ES-I3 (cell line): ENCODE data around the gene METRN.
"Not testable (repeated sequence)": the region's sequence is repeated elsewhere in the genome, so short reads cannot be mapped to it uniquely, and the experiment has no call there.

Experiments
- H3K36me3 ChIP-seq: 2 replicates; pipeline ENCODE4 v1.6.1; 2013; ENCODE audit warnings: mild to moderate bottlenecking, low read length, control low read depth, moderate library complexity; ENCODE audit not compliant: insufficient read depth
- H3K4me1 ChIP-seq: 2 replicates; pipeline ENCODE4 v1.6.1; 2013; ENCODE audit warnings: mild to moderate bottlenecking, control low read depth, low read length; ENCODE audit not compliant: insufficient read depth
- H3K9ac ChIP-seq: 2 replicates; pipeline ENCODE4 v1.6.1; 2013; ENCODE audit warnings: low read depth, mild to moderate bottlenecking, low read length, moderate library complexity
- H3K9me3 ChIP-seq: 2 replicates; pipeline ENCODE4 v1.6.1; 2013; ENCODE audit warnings: mild to moderate bottlenecking, low read length, moderate library complexity; ENCODE audit not compliant: control insufficient read depth, insufficient read depth

The METRN gene

DNA sequence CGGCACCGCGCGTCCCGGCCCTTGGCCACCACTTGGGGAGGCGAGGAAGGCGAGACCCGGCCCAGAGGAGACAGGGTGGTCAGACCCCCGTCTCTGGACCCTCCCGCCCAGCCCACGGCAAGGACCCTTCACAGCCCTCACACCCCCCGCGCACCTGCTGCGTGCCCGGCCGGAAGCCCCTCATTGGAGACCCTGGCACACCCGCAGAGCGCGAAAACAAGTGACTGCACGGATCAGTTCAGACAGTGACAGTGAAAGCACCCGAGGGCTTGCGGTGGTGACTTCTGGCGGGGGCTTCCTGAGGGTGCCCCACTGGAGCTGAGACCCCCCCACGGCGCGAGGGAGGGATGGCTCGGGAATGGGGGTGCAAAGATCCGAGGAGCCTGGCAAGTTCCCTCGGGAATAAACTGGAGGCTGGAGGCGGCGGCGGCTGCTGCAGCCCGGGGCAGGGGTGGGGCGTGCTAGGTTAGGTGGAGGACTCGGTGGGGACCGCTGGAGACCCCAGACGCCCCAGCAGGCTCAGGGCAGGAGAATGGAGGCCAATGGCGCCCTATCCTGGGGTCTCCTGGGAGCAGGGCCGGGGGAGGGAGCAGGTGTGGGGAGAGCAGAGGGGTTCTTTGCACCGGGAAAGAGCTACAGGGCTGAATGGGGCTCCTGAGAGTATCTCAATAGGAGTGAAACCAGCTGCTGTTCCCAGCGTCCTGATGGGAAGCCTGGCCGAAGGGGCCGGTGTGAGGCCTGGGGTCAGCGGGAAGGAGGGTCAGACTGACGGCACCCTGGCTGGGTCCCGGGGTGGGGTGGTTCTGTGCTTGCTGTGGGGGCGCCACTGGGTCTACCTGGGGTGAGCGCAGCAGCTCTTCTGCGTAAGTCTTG lies 8.5 kb upstream of the METRN start:
- Histone ChIP-seq H3K9me3 (no peaks in the 10 kb centered on the region), H3K9ac (peak overlapping the region; percentile 49; the same call in 1 of the 2 replicates), H3K4me1 (peaks cover 4% of the 10 kb centered on the region; the same call in 1 of the 2 replicates), H3K36me3 (no peaks in the 10 kb centered on the region)

DNA sequence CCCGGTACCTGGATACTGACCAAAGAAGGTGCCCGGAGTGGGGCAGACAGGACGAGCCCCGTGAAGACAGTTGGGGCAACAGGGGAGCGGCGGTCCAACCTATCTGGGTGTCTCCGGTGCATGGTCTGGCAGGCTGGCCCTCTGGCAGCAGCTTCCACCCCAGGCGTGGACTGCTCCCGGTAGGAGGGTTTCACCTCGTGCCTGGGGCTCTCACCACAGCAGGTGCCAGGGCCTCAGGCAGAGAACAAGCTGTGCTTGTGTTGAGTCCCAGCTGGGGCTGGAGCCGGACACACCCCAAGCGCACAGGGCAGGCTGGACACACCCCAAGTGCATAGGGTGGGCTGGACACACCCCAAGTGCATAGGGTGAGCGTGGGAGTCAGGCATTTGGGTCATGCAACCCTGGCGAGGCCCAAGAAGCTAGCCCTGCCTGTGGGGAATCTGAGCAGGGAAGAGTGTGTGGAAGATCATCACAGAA lies 7.8 kb upstream of the METRN start:
- Histone ChIP-seq H3K9ac (no peak overlapping the region), H3K36me3 (no peaks in the 10 kb centered on the region), H3K4me1 (peaks cover 4% of the 10 kb centered on the region; the same call in 1 of the 2 replicates), H3K9me3 (no peaks in the 10 kb centered on the region)

DNA sequence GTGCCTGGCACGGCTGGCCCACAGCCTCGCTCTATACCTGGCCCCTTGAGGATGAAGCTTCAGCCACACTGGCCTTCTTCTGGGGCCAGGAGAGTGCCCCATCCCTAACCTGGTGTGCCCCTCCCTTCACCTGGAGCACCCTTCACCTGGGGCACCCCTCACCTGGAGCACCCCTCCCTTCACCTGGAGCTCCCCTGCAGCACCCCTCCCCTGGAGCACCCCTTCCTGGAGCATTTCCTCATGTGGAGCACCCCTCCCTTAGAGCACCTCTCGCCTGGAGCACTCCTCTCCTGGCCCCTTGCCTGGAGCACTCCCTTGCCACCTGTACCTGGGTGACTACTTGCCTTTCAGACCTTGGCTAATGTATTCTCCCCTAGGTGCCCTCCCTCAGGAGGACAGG lies 6.9 kb upstream of the METRN start:
- no peak overlapping the region for H3K9ac ChIP-seq
- no peaks in the 10 kb centered on the region for H3K9me3 ChIP-seq
- no peaks in the 10 kb centered on the region for H3K36me3 ChIP-seq
- peaks cover 4% of the 10 kb centered on the region; the same call in 1 of the 2 replicates for H3K4me1 ChIP-seq

DNA sequence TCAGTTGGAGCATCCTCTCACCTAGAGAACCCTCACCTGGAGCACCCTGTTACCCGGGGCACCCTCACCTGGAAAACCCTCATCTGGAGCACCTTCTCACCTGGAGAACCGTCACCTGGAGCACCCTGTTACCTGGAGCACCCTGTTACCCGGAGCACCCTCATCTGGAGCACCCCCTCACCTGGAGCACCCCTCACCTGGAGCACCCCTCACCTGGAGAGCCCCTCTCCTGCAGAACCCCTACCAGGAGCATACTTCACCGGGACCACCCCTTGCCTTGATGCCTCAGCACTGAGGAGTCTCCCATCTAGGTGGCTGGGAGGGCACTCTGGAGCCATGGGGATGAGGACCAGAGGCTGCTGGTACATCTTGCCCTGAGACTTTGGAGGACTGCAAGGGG lies 6.0 kb upstream of the METRN start:
- Histone ChIP-seq H3K9me3 (no peaks in the 10 kb centered on the region), H3K9ac (no peak overlapping the region), H3K36me3 (no peaks in the 10 kb centered on the region), H3K4me1 (peaks cover 4% of the 10 kb centered on the region; the same call in 1 of the 2 replicates)

DNA sequence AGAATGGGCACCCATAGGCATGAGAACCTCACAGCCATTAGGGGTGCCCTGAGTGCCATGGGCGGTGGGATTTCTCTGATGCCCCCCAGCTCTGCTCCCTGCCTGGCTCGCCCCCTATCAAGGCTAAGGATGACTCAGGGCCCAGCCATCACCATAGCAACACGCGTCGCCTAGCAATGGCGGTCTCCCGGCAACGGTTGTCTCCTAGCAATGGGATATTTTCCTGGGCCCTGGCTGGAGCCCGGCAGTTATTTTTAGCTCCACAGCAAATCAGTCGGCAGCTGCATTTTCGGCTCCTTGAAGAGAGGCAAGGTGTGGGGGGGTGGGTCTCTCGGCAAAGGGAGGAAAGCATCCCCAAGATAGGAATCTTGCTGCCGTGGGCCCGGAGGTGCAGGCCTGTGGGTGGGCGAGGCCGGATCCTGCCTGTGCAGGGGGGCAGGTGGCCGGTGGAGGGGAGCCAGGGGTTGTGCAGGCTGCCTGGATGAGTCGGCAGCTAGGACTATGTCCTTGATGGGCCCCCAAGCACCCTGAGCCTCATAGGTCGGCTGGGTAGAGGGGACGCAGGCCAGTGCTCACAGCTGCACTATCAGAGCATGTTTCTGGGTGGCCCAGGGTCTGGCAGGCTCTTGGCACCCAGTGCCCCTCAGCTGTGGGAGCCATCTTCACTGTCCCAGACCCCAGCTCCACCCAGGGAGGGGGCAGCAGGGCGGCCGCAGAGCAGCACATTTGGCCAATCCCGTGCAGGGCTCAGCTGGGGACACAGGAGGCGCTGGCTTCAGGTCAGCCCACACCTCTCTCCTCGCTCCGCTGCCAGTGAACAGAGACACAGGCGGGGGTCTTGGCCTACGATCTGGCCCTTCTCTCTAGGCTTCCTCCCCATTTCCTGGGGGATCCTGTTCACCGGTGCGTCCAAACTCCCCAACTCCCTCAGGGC lies 5.1 kb upstream of the METRN start:
- H3K4me1 ChIP-seq, result peaks cover 4% of the 10 kb centered on the region; the same call in 1 of the 2 replicates
- no peaks in the 10 kb centered on the region for H3K9me3 ChIP-seq
- H3K9ac ChIP-seq, result no peak overlapping the region
- no peaks in the 10 kb centered on the region for H3K36me3 ChIP-seq

DNA sequence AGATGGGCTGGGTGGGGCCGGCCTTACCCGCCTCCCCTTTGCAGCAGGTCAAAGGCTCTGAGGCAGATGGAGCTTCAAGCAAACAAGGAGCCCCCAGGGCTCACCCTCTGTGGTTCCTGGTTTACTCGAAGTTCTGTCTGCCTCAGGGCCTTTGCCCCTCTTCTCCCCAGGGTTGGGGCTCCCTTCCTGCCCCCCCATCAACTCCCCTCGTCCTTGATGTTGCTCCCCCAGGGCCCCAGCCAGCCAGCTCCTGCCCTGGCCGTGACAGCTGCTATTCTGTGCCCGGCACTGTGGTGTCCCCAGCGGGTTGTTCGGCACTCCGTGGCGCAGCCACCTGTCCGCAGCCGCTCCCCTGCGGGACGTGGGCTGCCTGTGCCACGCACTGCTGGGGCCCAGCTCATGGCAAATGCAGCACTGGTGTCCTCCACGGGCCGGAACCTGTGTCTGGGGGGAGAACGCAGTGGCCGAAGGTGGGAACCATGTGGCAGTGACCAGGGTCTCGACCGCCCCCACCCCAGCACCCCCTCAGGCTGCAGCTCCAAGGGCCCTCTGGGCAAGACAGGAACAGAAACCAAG lies 4.3 kb upstream of the METRN start:
- H3K36me3 ChIP-seq, result no peaks in the 10 kb centered on the region
- H3K9ac ChIP-seq, result no peak overlapping the region
- H3K9me3 ChIP-seq, result no peaks in the 10 kb centered on the region
- H3K4me1 ChIP-seq, result peaks cover 4% of the 10 kb centered on the region; the same call in 1 of the 2 replicates

DNA sequence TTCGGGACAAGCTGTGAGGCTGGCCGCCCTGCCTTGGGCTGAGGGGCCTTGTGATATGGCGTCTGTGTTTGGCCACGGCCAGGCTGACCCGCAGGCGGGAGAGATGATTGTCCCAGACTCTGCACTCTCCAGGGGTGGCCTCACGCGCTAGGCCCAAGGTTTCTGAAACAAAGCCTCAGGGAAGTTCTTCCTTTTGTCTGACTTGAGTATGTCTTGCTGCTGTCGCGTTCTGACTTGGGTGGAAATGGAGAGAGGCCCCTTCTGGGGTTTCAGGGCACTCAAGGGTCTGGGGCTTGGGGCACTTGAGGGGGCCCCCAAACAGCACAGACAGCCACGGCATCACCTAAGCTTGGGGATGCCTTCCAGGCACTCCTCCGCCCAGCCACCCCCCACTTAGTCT lies 3.8 kb upstream of the METRN start:
- Histone ChIP-seq H3K4me1 (peaks cover 4% of the 10 kb centered on the region; the same call in 1 of the 2 replicates), H3K36me3 (no peaks in the 10 kb centered on the region), H3K9ac (no peak overlapping the region), H3K9me3 (no peaks in the 10 kb centered on the region)

DNA sequence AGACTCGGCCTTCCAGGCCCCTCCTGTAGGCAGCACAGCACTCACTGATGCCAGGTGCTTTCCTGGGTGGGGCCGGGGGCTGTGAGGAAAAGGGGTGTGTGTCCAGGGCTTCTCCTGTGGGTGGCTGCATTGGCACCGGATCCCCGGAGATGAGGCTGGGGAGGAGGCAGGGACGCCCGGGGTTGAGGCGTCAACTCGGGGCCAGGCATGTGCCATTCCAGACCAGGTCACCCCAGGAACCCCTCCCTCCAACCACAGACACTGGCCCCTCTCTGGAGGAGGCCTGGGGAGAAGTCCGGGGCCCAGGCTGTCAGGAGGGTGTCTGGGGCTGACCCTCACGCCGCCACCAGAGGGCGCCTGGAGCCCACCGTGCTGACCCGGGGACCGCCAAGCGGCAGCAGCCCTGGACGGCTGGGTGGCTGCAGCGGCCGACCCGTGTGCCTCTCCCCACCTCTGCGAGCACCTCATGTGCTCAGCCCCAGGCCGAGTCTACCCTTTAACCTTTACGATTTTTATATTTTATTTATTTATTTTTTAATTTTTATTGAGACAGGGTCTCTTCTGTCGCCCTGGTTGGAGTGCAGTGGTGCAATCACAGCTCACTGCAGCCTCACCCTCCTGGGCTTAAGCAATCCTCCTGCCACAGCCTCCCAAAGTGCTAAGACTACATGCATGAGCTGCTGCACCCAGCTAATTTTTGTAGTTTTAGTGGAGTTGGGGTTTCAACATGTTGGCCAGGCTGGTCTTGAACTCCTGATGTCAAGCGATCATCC lies 3.2 kb upstream of the METRN start:
- Histone ChIP-seq H3K9me3 (no peaks in the 10 kb centered on the region), H3K4me1 (peaks cover 4% of the 10 kb centered on the region; the same call in 1 of the 2 replicates), H3K9ac (no peak overlapping the region), H3K36me3 (no peaks in the 10 kb centered on the region)

DNA sequence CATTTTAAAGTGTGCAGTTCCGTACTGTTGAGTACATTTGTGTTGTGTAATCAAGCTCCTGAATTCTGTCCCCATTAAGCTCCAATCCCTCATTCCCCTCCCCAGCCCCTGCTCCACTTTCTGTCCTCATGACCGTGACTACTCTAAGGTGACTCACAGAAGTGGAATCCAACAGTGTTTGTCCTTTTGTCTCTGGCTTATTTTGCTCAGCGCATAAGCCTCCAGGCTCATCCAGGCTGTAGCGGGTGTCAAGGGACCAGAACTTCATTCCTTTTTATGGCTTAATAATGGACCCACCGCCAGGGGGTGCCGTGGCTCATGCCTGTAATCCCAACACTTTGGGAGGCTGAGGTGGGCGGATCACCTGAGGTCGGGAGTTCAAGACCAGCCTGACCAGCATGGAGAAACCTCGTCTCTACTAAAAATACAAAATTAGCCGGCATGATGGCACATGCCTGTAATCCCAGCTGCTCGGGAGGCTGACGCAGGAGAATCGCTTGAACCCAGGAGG lies 2.1 kb upstream of the METRN start:
- H3K9me3 ChIP-seq, H3K4me1 ChIP-seq, H3K9ac ChIP-seq, H3K36me3 ChIP-seq: not testable (repeated sequence)

DNA sequence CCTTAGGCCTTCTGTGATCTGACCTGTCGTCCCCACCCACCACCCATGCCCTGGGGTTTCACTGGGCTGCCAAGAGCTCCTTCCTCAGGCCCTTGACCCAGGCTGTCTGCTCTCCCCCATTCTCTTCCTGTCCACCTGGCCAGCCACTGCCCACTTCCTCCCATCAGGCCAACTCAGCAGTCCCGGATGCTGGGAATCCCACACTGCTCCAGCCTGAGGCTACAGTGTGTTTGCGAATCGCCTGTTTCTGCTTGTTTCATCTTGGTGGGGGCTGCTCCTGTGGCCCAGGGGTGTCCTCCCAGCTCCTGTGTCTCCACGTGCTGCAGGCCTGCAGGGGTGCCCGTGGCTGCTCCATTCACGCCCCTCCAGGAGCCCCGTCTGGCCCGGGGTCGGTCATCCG lies 839 bp upstream of the METRN start:
- Histone ChIP-seq H3K36me3 (no peaks in the 10 kb centered on the region), H3K4me1 (peaks cover 4% of the 10 kb centered on the region; the same call in 1 of the 2 replicates), H3K9ac (no peak overlapping the region; the same call in 1 of the 2 replicates), H3K9me3 (no peaks in the 10 kb centered on the region)

DNA sequence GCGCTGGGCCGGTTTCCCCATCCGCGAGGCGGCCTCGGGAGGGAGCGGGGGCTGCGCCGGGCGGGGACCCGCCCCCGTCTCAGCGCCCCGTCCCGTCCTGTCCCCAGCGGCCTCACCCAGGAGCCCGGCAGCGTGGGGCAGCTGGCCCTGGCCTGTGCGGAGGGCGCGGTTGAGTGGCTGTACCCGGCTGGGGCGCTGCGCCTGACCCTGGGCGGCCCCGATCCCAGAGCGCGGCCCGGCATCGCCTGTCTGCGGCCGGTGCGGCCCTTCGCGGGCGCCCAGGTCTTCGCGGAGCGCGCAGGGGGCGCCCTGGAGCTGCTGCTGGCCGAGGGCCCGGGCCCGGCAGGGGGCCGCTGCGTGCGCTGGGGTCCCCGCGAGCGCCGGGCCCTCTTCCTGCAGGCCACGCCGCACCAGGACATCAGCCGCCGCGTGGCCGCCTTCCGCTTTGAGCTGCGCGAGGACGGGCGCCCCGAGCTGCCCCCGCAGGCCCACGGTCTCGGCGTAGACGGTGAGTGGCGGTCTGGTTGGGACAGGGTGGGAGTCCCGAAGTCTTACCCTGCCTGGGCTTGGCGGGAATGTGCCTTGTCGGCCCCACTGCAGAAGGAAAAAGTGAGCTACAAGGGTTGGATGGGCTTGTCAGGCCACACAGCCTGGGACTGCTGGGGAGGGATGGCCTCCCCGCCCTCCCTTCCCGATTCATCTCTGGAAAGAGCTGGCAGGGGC lies 720 bp downstream of the METRN start:
- H3K9me3 ChIP-seq, result no peaks in the 10 kb centered on the region
- H3K36me3 ChIP-seq, result no peaks in the 10 kb centered on the region
- peaks cover 4% of the 10 kb centered on the region; the same call in 1 of the 2 replicates for H3K4me1 ChIP-seq
- peak overlapping the region; percentile 68 for H3K9ac ChIP-seq

DNA sequence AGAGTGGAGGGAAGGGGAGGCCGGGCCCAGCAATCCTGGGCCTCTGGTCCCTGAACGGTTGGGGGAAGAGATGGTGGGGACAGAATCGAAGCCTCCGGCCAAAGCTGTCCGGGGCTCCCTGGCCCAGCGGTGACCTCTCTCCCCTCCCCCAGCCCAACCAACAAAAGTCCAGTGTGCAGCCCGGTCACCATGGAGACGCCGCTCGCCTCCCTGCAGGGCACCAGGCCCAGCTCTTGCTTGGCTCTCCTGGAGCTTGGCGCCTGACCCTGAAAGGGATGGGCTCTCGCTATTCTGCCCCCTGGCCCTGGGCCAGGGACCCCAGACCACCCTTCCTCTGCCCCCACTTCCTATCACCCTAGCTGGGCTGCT lies 1.3 kb downstream of the METRN start:
- Histone ChIP-seq H3K9ac (peak overlapping the region; percentile 68; the same call in 1 of the 2 replicates), H3K9me3 (no peaks in the 10 kb centered on the region), H3K36me3 (no peaks in the 10 kb centered on the region), H3K4me1 (peaks cover 4% of the 10 kb centered on the region; the same call in 1 of the 2 replicates)

DNA sequence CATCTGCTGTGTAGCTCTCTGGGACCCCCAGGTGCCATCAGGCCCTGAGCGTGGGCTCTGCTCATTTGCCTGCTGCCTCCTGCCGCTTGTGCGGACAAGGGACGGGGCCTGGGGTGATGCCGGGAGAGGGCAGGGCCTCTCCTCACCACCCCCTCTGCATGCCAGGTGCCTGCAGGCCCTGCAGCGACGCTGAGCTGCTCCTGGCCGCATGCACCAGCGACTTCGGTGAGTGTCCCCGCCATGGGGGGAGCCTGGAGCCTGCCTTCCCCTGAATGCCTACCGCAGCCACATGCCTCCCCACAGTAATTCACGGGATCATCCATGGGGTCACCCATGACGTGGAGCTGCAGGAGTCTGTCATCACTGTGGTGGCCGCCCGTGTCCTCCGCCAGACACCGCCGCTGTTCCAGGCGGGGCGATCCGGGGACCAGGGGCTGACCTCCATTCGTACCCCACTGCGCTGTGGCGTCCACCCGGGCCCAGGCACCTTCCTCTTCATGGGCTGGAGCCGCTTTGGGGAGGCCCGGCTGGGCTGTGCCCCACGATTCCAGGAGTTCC lies 1.9 kb downstream of the METRN start:
- Histone ChIP-seq H3K9ac (no peak overlapping the region), H3K4me1 (peaks cover 4% of the 10 kb centered on the region; the same call in 1 of the 2 replicates), H3K36me3 (no peaks in the 10 kb centered on the region), H3K9me3 (no peaks in the 10 kb centered on the region)
